ENCODE measurements around the gene KCNIP1. TPM values are rescaled to one million over a fixed set of nuclear protein-coding genes. Genes with fewer than 3 reads are reported as not detected.

Gene KCNIP1
- total RNA-seq, 1 donor from 2014 or later, result 5.3 TPM

DNA sequence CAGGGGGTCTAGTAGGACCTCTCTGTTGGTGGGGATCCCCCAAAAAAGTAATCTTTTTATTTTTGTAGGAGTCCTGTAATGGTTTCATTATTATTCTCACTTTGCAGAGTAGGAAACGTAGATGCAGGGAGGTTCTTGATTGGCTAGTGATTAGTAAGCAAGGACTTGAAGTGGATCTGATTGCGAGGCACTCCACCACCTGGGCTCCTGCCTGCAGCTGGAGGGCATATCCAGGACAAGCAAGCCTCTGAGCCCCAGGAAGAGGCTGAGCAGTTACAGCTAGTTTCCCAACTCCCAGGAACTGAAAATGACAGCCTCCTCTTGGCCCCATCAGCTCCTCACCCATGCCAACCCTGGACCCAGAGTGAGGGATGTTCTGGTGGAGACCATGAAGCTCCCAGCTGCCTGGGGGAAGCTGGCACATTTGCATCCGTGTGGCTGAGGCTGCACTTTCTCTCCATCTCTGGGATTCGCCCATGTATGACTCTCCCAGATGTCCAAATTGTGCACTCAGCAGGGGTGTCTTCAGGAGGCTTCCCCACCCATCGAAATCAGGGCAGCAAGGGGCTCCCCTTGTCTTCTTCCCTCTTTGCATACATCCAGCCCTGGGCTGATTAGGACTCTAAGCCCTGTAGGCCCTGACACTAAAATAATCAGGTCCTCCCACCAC, 10.2 kb downstream of the KCNIP1 start:
- DNase-seq (ENCODE audit: extremely low spot score, unreplicated experiment), result no peak
- H3K27ac Mint-ChIP-seq, result no peak overlapping the region
- TF ChIP-seq, protein P1, sequence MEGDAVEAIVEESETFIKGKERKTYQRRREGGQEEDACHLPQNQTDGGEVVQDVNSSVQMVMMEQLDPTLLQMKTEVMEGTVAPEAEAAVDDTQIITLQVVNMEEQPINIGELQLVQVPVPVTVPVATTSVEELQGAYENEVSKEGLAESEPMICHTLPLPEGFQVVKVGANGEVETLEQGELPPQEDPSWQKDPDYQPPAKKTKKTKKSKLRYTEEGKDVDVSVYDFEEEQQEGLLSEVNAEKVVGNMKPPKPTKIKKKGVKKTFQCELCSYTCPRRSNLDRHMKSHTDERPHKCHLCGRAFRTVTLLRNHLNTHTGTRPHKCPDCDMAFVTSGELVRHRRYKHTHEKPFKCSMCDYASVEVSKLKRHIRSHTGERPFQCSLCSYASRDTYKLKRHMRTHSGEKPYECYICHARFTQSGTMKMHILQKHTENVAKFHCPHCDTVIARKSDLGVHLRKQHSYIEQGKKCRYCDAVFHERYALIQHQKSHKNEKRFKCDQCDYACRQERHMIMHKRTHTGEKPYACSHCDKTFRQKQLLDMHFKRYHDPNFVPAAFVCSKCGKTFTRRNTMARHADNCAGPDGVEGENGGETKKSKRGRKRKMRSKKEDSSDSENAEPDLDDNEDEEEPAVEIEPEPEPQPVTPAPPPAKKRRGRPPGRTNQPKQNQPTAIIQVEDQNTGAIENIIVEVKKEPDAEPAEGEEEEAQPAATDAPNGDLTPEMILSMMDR (conservative IDR thresholded peaks at IDR 0.05), result no peak
- peaks cover under 1% of the 10 kb centered on the region for H3K4me1 Mint-ChIP-seq (ENCODE audit: unreplicated experiment)
- H3K27me3 Mint-ChIP-seq, result peaks cover 10% of the 10 kb centered on the region
- no peak overlapping the region for H3K4me3 Mint-ChIP-seq
- H3K36me3 Mint-ChIP-seq, result no peaks in the 10 kb centered on the region
- H3K9me3 Mint-ChIP-seq, result no peaks in the 10 kb centered on the region

DNA sequence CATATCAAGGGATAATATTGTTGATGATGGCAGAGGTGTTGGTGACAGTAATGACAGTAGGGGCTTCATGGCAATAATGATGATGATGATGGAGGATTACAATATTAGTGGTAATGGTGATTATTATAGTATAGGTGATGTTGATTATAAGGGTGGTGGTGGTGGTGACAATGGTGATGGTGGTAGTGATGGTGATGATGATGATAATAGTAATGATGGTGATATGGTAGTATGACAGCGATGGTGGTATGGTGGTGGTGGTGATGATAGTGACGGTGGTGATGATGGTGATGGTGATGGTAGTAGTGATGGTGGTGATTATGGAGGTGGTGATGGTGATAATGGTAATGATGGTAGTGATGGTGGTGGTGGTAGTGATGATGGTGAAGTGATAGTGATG, 13.6 kb downstream of the KCNIP1 start:
- H3K27me3 Mint-ChIP-seq, result peaks cover 7% of the 10 kb centered on the region
- TF ChIP-seq, protein P1 (conservative IDR thresholded peaks at IDR 0.05), result no peak
- H3K4me3 Mint-ChIP-seq, result no peak overlapping the region
- H3K9me3 Mint-ChIP-seq, result no peaks in the 10 kb centered on the region
- DNase-seq (ENCODE audit: extremely low spot score, unreplicated experiment), result no peak
- H3K36me3 Mint-ChIP-seq, result no peaks in the 10 kb centered on the region
- no peak overlapping the region for H3K27ac Mint-ChIP-seq
- H3K4me1 Mint-ChIP-seq (ENCODE audit: unreplicated experiment), result peaks cover 12% of the 10 kb centered on the region

DNA sequence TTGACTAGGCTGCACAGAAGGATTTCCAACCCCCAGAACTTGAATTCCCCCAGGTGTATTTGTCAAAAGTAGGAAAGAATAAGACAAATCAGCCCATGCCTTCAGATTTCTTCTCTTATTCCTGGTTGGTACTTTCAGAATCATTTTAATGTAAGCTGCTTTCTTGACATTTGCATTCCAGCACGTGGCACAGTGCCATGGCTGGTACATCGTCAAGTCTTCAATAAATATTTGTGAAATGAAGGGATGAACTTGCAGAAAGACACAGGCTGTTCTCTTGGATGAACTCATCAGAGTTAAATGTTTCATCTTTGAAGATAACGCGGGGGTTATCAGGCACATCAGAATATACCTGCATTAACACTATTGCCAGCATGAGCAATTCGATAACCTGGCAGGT, 14.5 kb downstream of the KCNIP1 start:
- Mint-ChIP-seq H3K27me3 (peaks cover 11% of the 10 kb centered on the region), H3K4me1 (ENCODE audit: unreplicated experiment) (peaks cover 19% of the 10 kb centered on the region), H3K9me3 (no peaks in the 10 kb centered on the region), H3K36me3 (no peaks in the 10 kb centered on the region), H3K4me3 (no peak overlapping the region), H3K27ac (no peak overlapping the region)
- DNase-seq (ENCODE audit: extremely low spot score, unreplicated experiment), result no peak
- TF ChIP-seq, protein P1 (conservative IDR thresholded peaks at IDR 0.05), result no peak

DNA sequence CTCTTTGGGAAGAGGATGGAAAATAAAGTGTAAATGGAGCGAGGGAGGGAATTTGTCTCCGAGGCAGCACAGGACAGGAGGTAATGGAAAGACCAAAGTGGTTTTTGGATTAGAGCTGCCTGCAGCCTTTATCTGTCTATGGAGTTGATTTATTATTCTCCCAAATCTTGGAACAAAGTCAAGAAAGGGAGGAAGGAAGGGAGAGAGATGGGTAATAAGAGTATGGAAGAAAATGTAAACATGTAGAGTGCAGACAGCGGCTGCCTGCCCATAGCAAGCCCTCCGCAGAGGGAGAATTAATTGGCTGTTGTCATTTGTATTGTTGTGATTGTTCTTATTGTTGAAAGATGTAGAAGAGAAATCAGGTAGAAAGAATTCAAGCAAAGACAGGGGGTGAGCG, 15.7 kb downstream of the KCNIP1 start:
- TF ChIP-seq, protein P1 (conservative IDR thresholded peaks at IDR 0.05), result no peak

DNA sequence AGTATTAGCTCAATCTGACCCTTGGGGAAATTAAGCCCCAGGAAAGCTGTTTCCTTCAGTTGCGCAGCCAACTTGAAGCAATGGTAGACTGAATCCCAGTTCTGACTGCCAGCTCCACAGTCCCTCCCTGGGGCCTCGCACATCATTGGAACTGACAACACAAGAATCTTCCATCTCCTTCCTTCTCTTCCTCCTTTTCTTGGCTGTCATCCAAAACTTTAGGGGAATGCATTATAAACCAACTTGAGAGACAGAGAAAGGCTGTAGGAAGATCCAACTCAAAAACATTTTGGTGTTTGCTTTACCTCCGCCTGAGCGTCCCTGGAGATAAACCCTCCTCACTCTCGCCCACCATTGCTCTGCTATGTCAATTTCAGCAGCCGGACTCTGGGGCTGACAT, 16.6 kb downstream of the KCNIP1 start:
- H3K27ac Mint-ChIP-seq, result no peak overlapping the region

More for the DNA sequence above, 15.7 kb downstream of the KCNIP1 start:
- DNase-seq (ENCODE audit: extremely low spot score, unreplicated experiment), result no peak
- H3K4me3 Mint-ChIP-seq, result no peak overlapping the region
- H3K4me1 Mint-ChIP-seq (ENCODE audit: unreplicated experiment), result peaks cover 27% of the 10 kb centered on the region
- H3K27ac Mint-ChIP-seq, result no peak overlapping the region
- peaks cover 19% of the 10 kb centered on the region for H3K27me3 Mint-ChIP-seq
- no peaks in the 10 kb centered on the region for H3K9me3 Mint-ChIP-seq
- H3K36me3 Mint-ChIP-seq, result no peaks in the 10 kb centered on the region

More for the DNA sequence above, 16.6 kb downstream of the KCNIP1 start:
- Mint-ChIP-seq H3K9me3 (no peaks in the 10 kb centered on the region), H3K4me3 (no peak overlapping the region), H3K36me3 (no peaks in the 10 kb centered on the region), H3K27me3 (peaks cover 21% of the 10 kb centered on the region), H3K4me1 (ENCODE audit: unreplicated experiment) (peaks cover 27% of the 10 kb centered on the region)
- TF ChIP-seq, protein P1 (conservative IDR thresholded peaks at IDR 0.05), result no peak
- no peak for DNase-seq (ENCODE audit: extremely low spot score, unreplicated experiment)

Data from type B pancreatic cell (in vitro differentiated cells).